Loucy (cell line): ENCODE data around the gene PHLDA1.

Experiments used
- H2AFZ ChIP-seq: fragments of 200-600 bp; sonication (generic); 2 replicates; pipeline ENCODE4 v1.6.0; 2016; ENCODE audit warnings: antibody characterized with exemption, mild to moderate bottlenecking, low read length, moderate library complexity
- H3F3A ChIP-seq: fragments of 200-600 bp; 2 replicates; pipeline ENCODE4 v1.6.0; 2016; ENCODE audit warnings: antibody characterized with exemption, low read depth, mild to moderate bottlenecking
- H3K27me3 ChIP-seq: fragments of 200-600 bp; sonication (generic); 2 replicates; pipeline ENCODE4 v1.6.1; 2014; ENCODE audit warnings: low read length, mild to moderate bottlenecking; ENCODE audit not compliant: insufficient read depth, poor library complexity, severe bottlenecking
- H3K36me3 ChIP-seq: fragments of 200-600 bp; sonication (generic); 2 replicates; pipeline ENCODE4 v1.6.1; 2016; ENCODE audit warnings: low read length; ENCODE audit not compliant: insufficient read depth
- H3K4me1 ChIP-seq: fragments of 200-600 bp; sonication (generic); 2 replicates; pipeline ENCODE4 v1.5.1; 2014; ENCODE audit warnings: low read length, mild to moderate bottlenecking; ENCODE audit not compliant: insufficient read depth, poor library complexity, severe bottlenecking
- H3K4me2 ChIP-seq: fragments of 200-600 bp; sonication (generic); 2 replicates; pipeline ENCODE4 v1.6.0; 2014; ENCODE audit warnings: antibody characterized with exemption, low read length, low read depth, mild to moderate bottlenecking; ENCODE audit not compliant: poor library complexity, severe bottlenecking
- H3K4me3 ChIP-seq: fragments of 200-600 bp; sonication (generic); 2 replicates; pipeline ENCODE4 v1.5.1; 2014; ENCODE audit warnings: low read length, mild to moderate bottlenecking, mixed read lengths; ENCODE audit not compliant: poor library complexity, severe bottlenecking
- H3K79me2 ChIP-seq: fragments of 200-600 bp; sonication (generic); 2 replicates; pipeline ENCODE4 v1.6.1; 2014; ENCODE audit warnings: low read length; ENCODE audit not compliant: insufficient read depth
- H3K9ac ChIP-seq: fragments of 200-600 bp; sonication (generic); 2 replicates; pipeline ENCODE4 v1.6.0; 2014; ENCODE audit warnings: mild to moderate bottlenecking, low read depth, low read length, moderate library complexity; ENCODE audit not compliant: poor library complexity, severe bottlenecking
- H3K9me2 ChIP-seq: fragments of 200-600 bp; sonication (generic); replicated peaks from 2 replicates; pipeline ENCODE4 v1.6.1; 2016; ENCODE audit warnings: low read depth, low read length, mixed read lengths
- H3K9me3 ChIP-seq: fragments of 200-600 bp; sonication (generic); 2 replicates; pipeline ENCODE4 v1.6.1; 2014; ENCODE audit warnings: mild to moderate bottlenecking, antibody characterized with exemption, low read length, low read depth; ENCODE audit not compliant: insufficient read depth
- H4K20me1 ChIP-seq: fragments of 200-600 bp; sonication (generic); 2 replicates; pipeline ENCODE4 v1.6.0; 2014; ENCODE audit warnings: antibody characterized with exemption, low read length, mild to moderate bottlenecking; ENCODE audit not compliant: insufficient read depth, poor library complexity, severe bottlenecking
- CTCF ChIP-seq: fragments of 200-600 bp; sonication (generic); conservative IDR thresholded peaks from 2 replicates; pipeline ENCODE4 v1.5.1; 2014; ENCODE audit warnings: mild to moderate bottlenecking, antibody characterized with exemption, low read length
- EZH2phosphoT487 ChIP-seq: fragments of 200-600 bp; IDR thresholded peaks from 2 replicates; pipeline ENCODE4 v1.6.1; 2018; ENCODE audit warnings: antibody characterized with exemption, mild to moderate bottlenecking, moderate library complexity, borderline replicate concordance

The PHLDA1 gene

GRCh38 chr12:75977590-75977951 is 54.0 kb downstream of the PHLDA1 start:
- H3K9me3 ChIP-seq: no peaks in the 10 kb centered on the region
- no peak overlapping the region for H3K4me3 ChIP-seq
- no peak overlapping the region for H3K9ac ChIP-seq
- H2AFZ ChIP-seq: peak overlapping the region; percentile 56
- H3K36me3 ChIP-seq: no peaks in the 10 kb centered on the region
- H3K9me2 ChIP-seq: no peaks in the 10 kb centered on the region
- peak overlapping the region; percentile 38 for H3K4me2 ChIP-seq
- H3F3A ChIP-seq: no peaks in the 10 kb centered on the region; the same call in 1 of the 2 replicates
- H3K4me1 ChIP-seq: peaks cover 24% of the 10 kb centered on the region
- no peaks in the 10 kb centered on the region for H3K27me3 ChIP-seq
- H3K79me2 ChIP-seq: no peaks in the 10 kb centered on the region
- no peaks in the 10 kb centered on the region for H4K20me1 ChIP-seq
- TF ChIP-seq CTCF (no peak), EZH2phosphoT487 (no peak)

GRCh38 chr12:75976913-75977312 is 54.7 kb downstream of the PHLDA1 start:
- Histone ChIP-seq H3K9me2 (no peaks in the 10 kb centered on the region), H3K79me2 (no peaks in the 10 kb centered on the region), H3K36me3 (no peaks in the 10 kb centered on the region), H3K9me3 (no peaks in the 10 kb centered on the region), H3K4me3 (no peak overlapping the region), H3K4me1 (peaks cover 24% of the 10 kb centered on the region), H3K4me2 (no peak overlapping the region), H3F3A (no peaks in the 10 kb centered on the region; the same call in 1 of the 2 replicates), H3K27me3 (no peaks in the 10 kb centered on the region), H2AFZ (no peak overlapping the region), H3K9ac (no peak overlapping the region), H4K20me1 (no peaks in the 10 kb centered on the region)
- no peak for TF ChIP-seq CTCF

GRCh38 chr12:75976113-75976512 is 55.5 kb downstream of the PHLDA1 start:
- no peak overlapping the region for H3K4me3 ChIP-seq
- peak overlapping the region; percentile 75 for H2AFZ ChIP-seq
- H4K20me1 ChIP-seq: no peaks in the 10 kb centered on the region
- H3K4me2 ChIP-seq: no peak overlapping the region
- H3K27me3 ChIP-seq: no peaks in the 10 kb centered on the region
- no peaks in the 10 kb centered on the region for H3K9me2 ChIP-seq
- no peak overlapping the region for H3K9ac ChIP-seq
- no peak for TF ChIP-seq CTCF
- TF ChIP-seq EZH2phosphoT487: no peak
- H3K4me1 ChIP-seq: peaks cover 24% of the 10 kb centered on the region
- no peaks in the 10 kb centered on the region for H3K36me3 ChIP-seq
- H3F3A ChIP-seq: no peaks in the 10 kb centered on the region; the same call in 1 of the 2 replicates
- H3K9me3 ChIP-seq: no peaks in the 10 kb centered on the region
- no peaks in the 10 kb centered on the region for H3K79me2 ChIP-seq
